DOHH2 (cell line): ENCODE measurements around the gene URB1.

Experiments
- H3F3A ChIP-seq: fragments of 200-600 bp; sonication (generic), shearing (Covaris generic); 2 replicates; pipeline ENCODE4 v1.6.0; 2016; ENCODE audit warnings: antibody characterized with exemption, mild to moderate bottlenecking; ENCODE audit not compliant: control insufficient read depth, insufficient read depth
- H3K27ac ChIP-seq: fragments of 200-600 bp; sonication (generic); 2 replicates; pipeline ENCODE4 v1.5.1; 2014; ENCODE audit warnings: low read depth, mild to moderate bottlenecking, low read length, moderate library complexity
- H3K27me3 ChIP-seq: fragments of 200-600 bp; sonication (generic); 2 replicates; pipeline ENCODE4 v1.6.1; 2014; ENCODE audit warnings: mild to moderate bottlenecking, low read length, mixed read lengths; ENCODE audit not compliant: control insufficient read depth
- H3K36me3 ChIP-seq: fragments of 200-600 bp; sonication (generic); 2 replicates; pipeline ENCODE4 v1.6.1; 2014; ENCODE audit warnings: mild to moderate bottlenecking, low read length, moderate library complexity, mixed read lengths; ENCODE audit not compliant: control insufficient read depth
- H3K4me1 ChIP-seq: fragments of 200-600 bp; sonication (generic); 2 replicates; pipeline ENCODE4 v1.6.1; 2014; ENCODE audit warnings: mild to moderate bottlenecking, low read length, mixed read lengths; ENCODE audit not compliant: control insufficient read depth
- H3K4me2 ChIP-seq: fragments of 200-600 bp; sonication (generic); 2 replicates; pipeline ENCODE4 v1.6.0; 2014; ENCODE audit warnings: mild to moderate bottlenecking, low read length, moderate library complexity
- H3K4me3 ChIP-seq: fragments of 200-600 bp; sonication (generic); 2 replicates; pipeline ENCODE4 v1.5.1; 2014; ENCODE audit warnings: mild to moderate bottlenecking, low read length, mixed read lengths
- H3K79me2 ChIP-seq: fragments of 200-600 bp; sonication (generic); 2 replicates; pipeline ENCODE4 v1.6.1; 2014; ENCODE audit warnings: mild to moderate bottlenecking, low read length, mixed read lengths; ENCODE audit not compliant: control insufficient read depth
- H3K9me2 ChIP-seq: fragments of 200-600 bp; sonication (generic); replicated peaks from 2 replicates; pipeline ENCODE4 v1.6.1; 2014; ENCODE audit warnings: mild to moderate bottlenecking, low read length, mixed read lengths; ENCODE audit not compliant: control insufficient read depth
- H3K9me3 ChIP-seq: fragments of 200-600 bp; sonication (generic); 2 replicates; pipeline ENCODE4 v1.6.1; 2014; ENCODE audit warnings: antibody characterized with exemption, low read length, mixed read lengths; ENCODE audit not compliant: control insufficient read depth, insufficient read depth
- H4K20me1 ChIP-seq: fragments of 200-600 bp; sonication (generic); 2 replicates; pipeline ENCODE4 v1.6.0; 2014; ENCODE audit warnings: low read depth, mild to moderate bottlenecking, antibody characterized with exemption, low read length, moderate library complexity; ENCODE audit not compliant: control insufficient read depth, insufficient read depth
- EZH2phosphoT487 ChIP-seq: fragments of 200-600 bp; sonication (generic); IDR thresholded peaks from 2 replicates; pipeline ENCODE4 v1.6.1; 2017; ENCODE audit warnings: borderline replicate concordance, mild to moderate bottlenecking, antibody characterized with exemption, low read length, moderate library complexity, mixed read lengths
- TF ChIP-seq, protein P1 (sequence below): fragments of 200-600 bp; sonication (generic); IDR thresholded peaks from one replicate; pipeline ENCODE4 v1.5.1; 2014; ENCODE audit warnings: antibody characterized with exemption, mild to moderate bottlenecking, low read depth, low read length; ENCODE audit not compliant: poor library complexity, severe bottlenecking

The URB1 gene

DNA sequence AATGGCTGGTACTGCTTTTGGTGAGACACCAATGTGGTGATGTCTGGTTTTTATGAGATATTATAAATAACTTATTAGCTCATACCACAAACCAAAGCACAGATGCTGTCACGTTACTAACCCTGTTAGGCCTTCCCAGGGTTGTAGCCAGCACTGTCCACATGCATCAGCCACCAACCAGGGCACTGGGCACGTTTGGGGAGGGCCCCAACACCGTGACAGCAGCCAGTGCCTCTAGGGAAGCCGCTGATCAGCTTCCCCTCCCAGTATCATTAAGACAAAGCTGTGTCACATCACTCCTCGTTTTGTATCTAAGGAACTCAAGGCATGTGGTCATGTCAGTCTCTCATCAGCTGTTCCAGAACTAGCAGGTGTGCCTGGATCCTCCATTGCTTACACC lies 13.9 kb downstream of the URB1 start:
- Histone ChIP-seq H3K27ac (no peak overlapping the region), H3K9me2 (no peaks in the 10 kb centered on the region), H3F3A (no peaks in the 10 kb centered on the region), H3K9me3 (no peaks in the 10 kb centered on the region), H3K79me2 (peaks cover 11% of the 10 kb centered on the region), H3K4me1 (no peaks in the 10 kb centered on the region), H3K36me3 (peaks cover 96% of the 10 kb centered on the region), H4K20me1 (no peaks in the 10 kb centered on the region), H3K27me3 (no peaks in the 10 kb centered on the region), H3K4me3 (no peak overlapping the region), H3K4me2 (no peak overlapping the region)
- TF ChIP-seq EZH2phosphoT487, result no peak
- TF ChIP-seq, protein P1, sequence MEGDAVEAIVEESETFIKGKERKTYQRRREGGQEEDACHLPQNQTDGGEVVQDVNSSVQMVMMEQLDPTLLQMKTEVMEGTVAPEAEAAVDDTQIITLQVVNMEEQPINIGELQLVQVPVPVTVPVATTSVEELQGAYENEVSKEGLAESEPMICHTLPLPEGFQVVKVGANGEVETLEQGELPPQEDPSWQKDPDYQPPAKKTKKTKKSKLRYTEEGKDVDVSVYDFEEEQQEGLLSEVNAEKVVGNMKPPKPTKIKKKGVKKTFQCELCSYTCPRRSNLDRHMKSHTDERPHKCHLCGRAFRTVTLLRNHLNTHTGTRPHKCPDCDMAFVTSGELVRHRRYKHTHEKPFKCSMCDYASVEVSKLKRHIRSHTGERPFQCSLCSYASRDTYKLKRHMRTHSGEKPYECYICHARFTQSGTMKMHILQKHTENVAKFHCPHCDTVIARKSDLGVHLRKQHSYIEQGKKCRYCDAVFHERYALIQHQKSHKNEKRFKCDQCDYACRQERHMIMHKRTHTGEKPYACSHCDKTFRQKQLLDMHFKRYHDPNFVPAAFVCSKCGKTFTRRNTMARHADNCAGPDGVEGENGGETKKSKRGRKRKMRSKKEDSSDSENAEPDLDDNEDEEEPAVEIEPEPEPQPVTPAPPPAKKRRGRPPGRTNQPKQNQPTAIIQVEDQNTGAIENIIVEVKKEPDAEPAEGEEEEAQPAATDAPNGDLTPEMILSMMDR, result no peak

DNA sequence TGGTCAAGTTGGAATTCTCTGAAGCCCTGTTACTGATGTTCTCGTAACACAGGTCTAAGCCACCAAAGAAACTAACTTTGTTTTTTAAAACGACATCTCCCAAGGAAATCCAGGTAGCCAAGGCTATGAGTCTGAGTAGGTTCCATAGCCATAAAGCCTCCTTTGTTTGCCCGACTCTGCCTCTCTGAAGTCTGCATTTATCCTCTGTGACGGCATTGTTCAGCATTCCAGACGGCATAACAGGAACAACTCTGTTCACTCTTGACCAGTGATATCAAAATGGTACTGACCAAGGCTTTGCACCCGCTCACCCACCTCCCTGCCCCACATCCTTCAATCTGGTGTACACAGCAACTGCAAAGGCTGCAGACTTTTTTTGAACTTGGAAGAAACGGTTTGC lies 14.8 kb downstream of the URB1 start:
- Histone ChIP-seq H4K20me1 (no peaks in the 10 kb centered on the region), H3K4me2 (no peak overlapping the region), H3K9me2 (no peaks in the 10 kb centered on the region), H3K4me1 (no peaks in the 10 kb centered on the region), H3K36me3 (peaks cover 94% of the 10 kb centered on the region), H3K9me3 (no peaks in the 10 kb centered on the region), H3F3A (no peaks in the 10 kb centered on the region), H3K79me2 (peaks cover 6% of the 10 kb centered on the region), H3K27ac (no peak overlapping the region), H3K27me3 (no peaks in the 10 kb centered on the region), H3K4me3 (no peak overlapping the region)
- TF ChIP-seq EZH2phosphoT487, result no peak
- TF ChIP-seq, protein P1, result no peak

DNA sequence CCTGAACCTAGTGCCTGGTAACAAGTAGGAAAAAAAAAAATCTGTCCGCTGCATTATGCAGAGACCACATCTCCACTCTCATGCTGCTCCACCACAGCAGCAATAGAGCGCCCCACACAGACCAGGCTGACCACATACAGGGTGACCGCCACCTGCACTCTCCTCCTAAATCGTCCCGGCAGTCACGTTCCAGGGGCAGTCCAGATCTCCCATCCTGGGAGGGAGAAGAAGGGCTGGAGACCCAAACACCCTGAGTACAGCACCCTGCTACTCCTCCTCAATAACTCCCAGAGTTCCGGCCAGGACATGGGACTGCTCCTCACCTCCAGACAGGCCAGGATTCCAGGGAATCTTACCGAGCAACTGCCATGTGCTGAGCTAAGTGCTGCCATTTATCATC lies 15.3 kb downstream of the URB1 start:
- peaks cover 94% of the 10 kb centered on the region for H3K36me3 ChIP-seq
- no peak overlapping the region for H3K4me3 ChIP-seq
- no peak overlapping the region for H3K4me2 ChIP-seq
- H4K20me1 ChIP-seq, result no peaks in the 10 kb centered on the region
- no peak overlapping the region for H3K27ac ChIP-seq
- no peaks in the 10 kb centered on the region for H3K9me2 ChIP-seq
- no peaks in the 10 kb centered on the region for H3K27me3 ChIP-seq
- H3K79me2 ChIP-seq, result peaks cover 5% of the 10 kb centered on the region
- TF ChIP-seq, protein P1, result no peak
- no peak for TF ChIP-seq EZH2phosphoT487
- no peaks in the 10 kb centered on the region for H3K4me1 ChIP-seq
- no peaks in the 10 kb centered on the region for H3K9me3 ChIP-seq
- no peaks in the 10 kb centered on the region for H3F3A ChIP-seq

DNA sequence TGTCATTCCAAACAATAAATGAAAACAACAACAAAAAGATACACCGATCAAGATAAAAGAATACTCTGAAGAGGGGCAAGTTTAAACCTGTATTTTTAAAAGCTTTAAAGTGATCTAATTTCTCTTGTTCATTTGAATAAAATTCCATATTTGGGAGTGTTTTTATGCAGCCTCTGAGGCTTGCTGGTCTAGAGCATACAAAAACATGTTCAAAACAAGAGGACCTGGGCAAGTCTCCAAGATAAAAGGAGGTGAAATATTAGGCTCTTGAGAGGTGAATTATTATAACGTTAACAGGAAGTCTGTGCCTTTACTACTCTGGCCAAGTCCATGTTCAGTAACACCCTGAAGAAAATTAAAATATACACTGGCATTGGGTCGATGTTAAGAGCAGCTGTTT lies 20.1 kb downstream of the URB1 start:
- Histone ChIP-seq H3K79me2 (no peaks in the 10 kb centered on the region; the same call in 1 of the 2 replicates), H3K27ac (no peak overlapping the region)

More for the DNA sequence above, 20.1 kb downstream of the URB1 start:
- Histone ChIP-seq H3K4me1 (no peaks in the 10 kb centered on the region), H3K4me3 (no peak overlapping the region), H3K4me2 (no peak overlapping the region), H3F3A (no peaks in the 10 kb centered on the region), H3K9me2 (no peaks in the 10 kb centered on the region), H3K9me3 (no peaks in the 10 kb centered on the region), H4K20me1 (no peaks in the 10 kb centered on the region), H3K27me3 (no peaks in the 10 kb centered on the region), H3K36me3 (peaks cover 86% of the 10 kb centered on the region)
- TF ChIP-seq, protein P1, result no peak
- TF ChIP-seq EZH2phosphoT487, result no peak
